Measurements from ENCODE around the gene ADGRA3. TPM values are rescaled to one million over a fixed set of nuclear protein-coding genes. Genes with fewer than 3 reads are reported as not detected.

The ADGRA3 gene, protein sequence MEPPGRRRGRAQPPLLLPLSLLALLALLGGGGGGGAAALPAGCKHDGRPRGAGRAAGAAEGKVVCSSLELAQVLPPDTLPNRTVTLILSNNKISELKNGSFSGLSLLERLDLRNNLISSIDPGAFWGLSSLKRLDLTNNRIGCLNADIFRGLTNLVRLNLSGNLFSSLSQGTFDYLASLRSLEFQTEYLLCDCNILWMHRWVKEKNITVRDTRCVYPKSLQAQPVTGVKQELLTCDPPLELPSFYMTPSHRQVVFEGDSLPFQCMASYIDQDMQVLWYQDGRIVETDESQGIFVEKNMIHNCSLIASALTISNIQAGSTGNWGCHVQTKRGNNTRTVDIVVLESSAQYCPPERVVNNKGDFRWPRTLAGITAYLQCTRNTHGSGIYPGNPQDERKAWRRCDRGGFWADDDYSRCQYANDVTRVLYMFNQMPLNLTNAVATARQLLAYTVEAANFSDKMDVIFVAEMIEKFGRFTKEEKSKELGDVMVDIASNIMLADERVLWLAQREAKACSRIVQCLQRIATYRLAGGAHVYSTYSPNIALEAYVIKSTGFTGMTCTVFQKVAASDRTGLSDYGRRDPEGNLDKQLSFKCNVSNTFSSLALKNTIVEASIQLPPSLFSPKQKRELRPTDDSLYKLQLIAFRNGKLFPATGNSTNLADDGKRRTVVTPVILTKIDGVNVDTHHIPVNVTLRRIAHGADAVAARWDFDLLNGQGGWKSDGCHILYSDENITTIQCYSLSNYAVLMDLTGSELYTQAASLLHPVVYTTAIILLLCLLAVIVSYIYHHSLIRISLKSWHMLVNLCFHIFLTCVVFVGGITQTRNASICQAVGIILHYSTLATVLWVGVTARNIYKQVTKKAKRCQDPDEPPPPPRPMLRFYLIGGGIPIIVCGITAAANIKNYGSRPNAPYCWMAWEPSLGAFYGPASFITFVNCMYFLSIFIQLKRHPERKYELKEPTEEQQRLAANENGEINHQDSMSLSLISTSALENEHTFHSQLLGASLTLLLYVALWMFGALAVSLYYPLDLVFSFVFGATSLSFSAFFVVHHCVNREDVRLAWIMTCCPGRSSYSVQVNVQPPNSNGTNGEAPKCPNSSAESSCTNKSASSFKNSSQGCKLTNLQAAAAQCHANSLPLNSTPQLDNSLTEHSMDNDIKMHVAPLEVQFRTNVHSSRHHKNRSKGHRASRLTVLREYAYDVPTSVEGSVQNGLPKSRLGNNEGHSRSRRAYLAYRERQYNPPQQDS (N-terminal part only)
- total RNA-seq (2021; ENCODE audit: unreplicated experiment) (41.2 TPM), Bru-seq, nascent RNA (percentile 84 among the genes with signal in this experiment), BruChase-seq, experiment 1, labeled RNA remaining after a 2-hour chase (percentile 79 among the genes with signal in this experiment), BruChase-seq, experiment 2, labeled RNA remaining after a 6-hour chase (percentile 79 among the genes with signal in this experiment)
- 28.1 TPM for polyA plus RNA-seq (2012; ENCODE audit: insufficient read length)
- long read RNA-seq, full-length matches to known transcripts = 63 of 118 reads
- long read RNA-seq, partial matches to known transcripts = 18 of 118 reads
- long read RNA-seq, other reads (novel, unspliced or antisense) = 37 of 118 reads

DNA sequence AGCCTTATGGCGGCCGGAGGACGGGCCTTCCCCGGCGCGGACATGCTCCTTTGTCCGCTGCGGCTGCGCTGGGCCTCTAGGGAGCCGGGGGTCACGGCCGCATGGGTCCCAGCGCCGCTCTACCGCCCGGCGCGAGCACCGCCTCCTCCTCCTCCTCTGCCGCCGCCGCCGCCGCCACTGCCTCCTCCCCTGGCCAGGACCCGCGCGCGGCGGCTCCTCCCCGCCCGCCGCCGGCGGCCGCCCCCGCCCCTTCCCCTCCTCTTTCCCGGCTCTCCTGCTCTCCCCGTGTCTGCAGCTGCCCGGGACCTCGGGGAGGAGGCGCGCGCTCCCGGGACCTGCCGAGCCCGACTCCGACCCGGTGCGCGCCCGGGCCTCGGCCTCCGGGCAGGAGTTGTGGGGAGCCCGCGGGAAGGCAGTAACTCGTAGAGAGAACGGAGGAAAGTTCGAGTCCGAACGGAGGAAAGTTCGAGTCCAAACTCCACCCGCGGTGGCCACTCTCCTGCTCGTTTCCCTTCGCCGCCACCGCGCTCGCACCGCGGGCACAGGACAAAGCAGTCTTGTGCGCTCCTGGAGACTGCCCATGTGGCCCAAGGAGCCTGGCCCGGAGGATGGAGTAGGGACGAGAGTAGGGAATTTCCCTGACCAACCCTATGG lies at the start of gene ADGRA3:
ADGRA3 (minus strand) TSS at position 179 of the 654 bp plus-strand sequence. CDS start 282 bp downstream, outside the sequence.
- no peaks in the 10 kb centered on the region for H3K9me3 ChIP-seq (ENCODE audit: control insufficient read depth, insufficient read depth, low read depth, low read length)
- H3K4me1 ChIP-seq (ENCODE audit: control insufficient read depth, insufficient read depth, low read length) = peaks cover 11% of the 10 kb centered on the region; the same call in 1 of the 2 replicates
- in situ Hi-C loops (cut with HindIII; ENCODE audit: low pct_unique_long_range_greater_than_20kb, low sequenced_read_pairs) (no loop called here), intact Hi-C loops (cut with micrococcal nuclease; ENCODE audit: unreplicated experiment) (no loop called here)
- ATAC-seq (peak; percentile 96), DNase-seq (ENCODE audit: low read depth, low spot score) (no peak)
- no TSS peak for BruUV-seq (replicated peaks)
- peak within 1 kb of the TSS; percentile 83 for H3K27ac ChIP-seq (ENCODE audit: low read length)
- TF ChIP-seq, protein P1, sequence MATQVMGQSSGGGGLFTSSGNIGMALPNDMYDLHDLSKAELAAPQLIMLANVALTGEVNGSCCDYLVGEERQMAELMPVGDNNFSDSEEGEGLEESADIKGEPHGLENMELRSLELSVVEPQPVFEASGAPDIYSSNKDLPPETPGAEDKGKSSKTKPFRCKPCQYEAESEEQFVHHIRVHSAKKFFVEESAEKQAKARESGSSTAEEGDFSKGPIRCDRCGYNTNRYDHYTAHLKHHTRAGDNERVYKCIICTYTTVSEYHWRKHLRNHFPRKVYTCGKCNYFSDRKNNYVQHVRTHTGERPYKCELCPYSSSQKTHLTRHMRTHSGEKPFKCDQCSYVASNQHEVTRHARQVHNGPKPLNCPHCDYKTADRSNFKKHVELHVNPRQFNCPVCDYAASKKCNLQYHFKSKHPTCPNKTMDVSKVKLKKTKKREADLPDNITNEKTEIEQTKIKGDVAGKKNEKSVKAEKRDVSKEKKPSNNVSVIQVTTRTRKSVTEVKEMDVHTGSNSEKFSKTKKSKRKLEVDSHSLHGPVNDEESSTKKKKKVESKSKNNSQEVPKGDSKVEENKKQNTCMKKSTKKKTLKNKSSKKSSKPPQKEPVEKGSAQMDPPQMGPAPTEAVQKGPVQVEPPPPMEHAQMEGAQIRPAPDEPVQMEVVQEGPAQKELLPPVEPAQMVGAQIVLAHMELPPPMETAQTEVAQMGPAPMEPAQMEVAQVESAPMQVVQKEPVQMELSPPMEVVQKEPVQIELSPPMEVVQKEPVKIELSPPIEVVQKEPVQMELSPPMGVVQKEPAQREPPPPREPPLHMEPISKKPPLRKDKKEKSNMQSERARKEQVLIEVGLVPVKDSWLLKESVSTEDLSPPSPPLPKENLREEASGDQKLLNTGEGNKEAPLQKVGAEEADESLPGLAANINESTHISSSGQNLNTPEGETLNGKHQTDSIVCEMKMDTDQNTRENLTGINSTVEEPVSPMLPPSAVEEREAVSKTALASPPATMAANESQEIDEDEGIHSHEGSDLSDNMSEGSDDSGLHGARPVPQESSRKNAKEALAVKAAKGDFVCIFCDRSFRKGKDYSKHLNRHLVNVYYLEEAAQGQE (IDR thresholded peaks at IDR 0.05; ENCODE audit: insufficient read depth in 1 of 2, low read depth in 2 of 2, low read length in 1 of 2) = no peak
- TF ChIP-seq SIN3A (IDR thresholded peaks at IDR 0.05; ENCODE audit: borderline replicate concordance, insufficient read depth, low read depth, low read length) = no peak
- TF ChIP-seq, protein P2, sequence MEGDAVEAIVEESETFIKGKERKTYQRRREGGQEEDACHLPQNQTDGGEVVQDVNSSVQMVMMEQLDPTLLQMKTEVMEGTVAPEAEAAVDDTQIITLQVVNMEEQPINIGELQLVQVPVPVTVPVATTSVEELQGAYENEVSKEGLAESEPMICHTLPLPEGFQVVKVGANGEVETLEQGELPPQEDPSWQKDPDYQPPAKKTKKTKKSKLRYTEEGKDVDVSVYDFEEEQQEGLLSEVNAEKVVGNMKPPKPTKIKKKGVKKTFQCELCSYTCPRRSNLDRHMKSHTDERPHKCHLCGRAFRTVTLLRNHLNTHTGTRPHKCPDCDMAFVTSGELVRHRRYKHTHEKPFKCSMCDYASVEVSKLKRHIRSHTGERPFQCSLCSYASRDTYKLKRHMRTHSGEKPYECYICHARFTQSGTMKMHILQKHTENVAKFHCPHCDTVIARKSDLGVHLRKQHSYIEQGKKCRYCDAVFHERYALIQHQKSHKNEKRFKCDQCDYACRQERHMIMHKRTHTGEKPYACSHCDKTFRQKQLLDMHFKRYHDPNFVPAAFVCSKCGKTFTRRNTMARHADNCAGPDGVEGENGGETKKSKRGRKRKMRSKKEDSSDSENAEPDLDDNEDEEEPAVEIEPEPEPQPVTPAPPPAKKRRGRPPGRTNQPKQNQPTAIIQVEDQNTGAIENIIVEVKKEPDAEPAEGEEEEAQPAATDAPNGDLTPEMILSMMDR (IDR thresholded peaks at IDR 0.05) = no peak
- TF ChIP-seq POLR2AphosphoS5 (IDR thresholded peaks at IDR 0.05; ENCODE audit: low read depth, low read length) = peak; percentile 53; the same call in 1 of the 2 replicates
- TF ChIP-seq TCF7L2 (IDR thresholded peaks at IDR 0.05; ENCODE audit: low read depth, low read length) = no peak
- H3K4me3 ChIP-seq (ENCODE audit: low read depth in 2 of 2, low read length in 2 of 2) = peak within 1 kb of the TSS; percentile 68 to 77
- no peaks in the 10 kb centered on the region for H3K27me3 ChIP-seq (ENCODE audit: control insufficient read depth, insufficient read depth, low read length)
- ChIA-PET CTCF (no interaction called here), POLR2A (interaction anchor here (0.6 kb wide), 1 partner anchor 40 kb away, joined by 7 read pairs; no protein-coding TSS in a partner anchor)
- peaks cover 4% of the 10 kb centered on the region; the same call in 1 of the 2 replicates for H3K36me3 ChIP-seq (ENCODE audit: control insufficient read depth, insufficient read depth, low read length)
